Measurements from ENCODE around the gene RNF7. TPM values are rescaled to one million over a fixed set of nuclear protein-coding genes. Genes with fewer than 3 reads are reported as not detected.
A peak's percentile ranks its signal among the peaks of the same experiment; 100 is the strongest.

Gene RNF7
- total RNA-seq, 1 experiment from 2014 or later: 126 TPM

- H3K27ac ChIP-seq (ENCODE audit: insufficient read length, low read depth, low read length): no peak overlapping the region
- H3K56ac ChIP-seq (ENCODE audit: insufficient read length, low read depth, low read length): no peak overlapping the region
- H3K9me3 Mint-ChIP-seq: no peaks in the 10 kb centered on the region
- WGBS (ENCODE audit: extremely low coverage, insufficient read length, low lambda C conversion rate): no CpG with 5 or more reads among the region's 10 CpGs
- H3K14ac ChIP-seq (ENCODE audit: insufficient read depth, low read length): no peak overlapping the region
- TF ChIP-seq CTCF (conservative IDR thresholded peaks at IDR 0.05): no peak; the same call in 2 of the 3 replicates
- DNase-seq: no peak
- 0 out of 5 replicates have a peak overlapping the region, but pooled peaks of 1 of the 2 experiments have one; percentile 2 for H3K4me3 Mint-ChIP-seq
- H3T11ph ChIP-seq (ENCODE audit: low read length): no peak overlapping the region
- no peaks in the 10 kb centered on the region; the same call in 1 of the 2 replicates for H3K4me1 ChIP-seq (ENCODE audit: insufficient read depth, low read length)
- no peaks in the 10 kb centered on the region for H3K27me3 ChIP-seq (ENCODE audit: insufficient read depth, low read length)
- H3K4me2 ChIP-seq (ENCODE audit: insufficient read depth, insufficient read length, low read length): no peak overlapping the region
- peaks cover 22% of the 10 kb centered on the region for H3K79me2 ChIP-seq (ENCODE audit: insufficient read depth, low read length)
- H3K9me3 ChIP-seq (ENCODE audit: control insufficient read depth, low read depth, low read length): no peaks in the 10 kb centered on the region
- H3K79me1 ChIP-seq (ENCODE audit: insufficient read depth, low read depth, low read length, poor library complexity, severe bottlenecking): no peaks in the 10 kb centered on the region
- H4K5ac ChIP-seq (ENCODE audit: insufficient read length, low read depth, low read length): no peak overlapping the region
- H2BK15ac ChIP-seq (ENCODE audit: low read depth, low read length): no peak overlapping the region
- no peak overlapping the region for H2BK20ac ChIP-seq (ENCODE audit: low read depth, low read length, poor library complexity, severe bottlenecking)
- peaks cover 6% of the 10 kb centered on the region for H3K23me2 ChIP-seq (ENCODE audit: insufficient read length, low read depth, low read length, poor library complexity, severe bottlenecking)
- H3K27me3 Mint-ChIP-seq (ENCODE audit: low read depth): no peaks in the 10 kb centered on the region
- H2BK12ac ChIP-seq (ENCODE audit: insufficient read length, low read depth, low read length): no peak overlapping the region
- H2AFZ ChIP-seq (ENCODE audit: low read length): no peak overlapping the region
- H3K18ac ChIP-seq (ENCODE audit: insufficient read length, low read depth, low read length): no peak overlapping the region
- H3K4me1 Mint-ChIP-seq: peaks cover 15 to 22% of the 10 kb centered on the region in 2 experiments
- H3K9ac ChIP-seq (ENCODE audit: extremely low read depth, insufficient read length, low read length): no peak overlapping the region
- H3K36me3 Mint-ChIP-seq (ENCODE audit: insufficient read depth in 1 of 3, low read depth in 3 of 3): peaks cover 2 to 5% (median 5%) of the 10 kb centered on the region in 3 experiments; a peak in 5 of 7 replicates
- no peak overlapping the region for H4K8ac ChIP-seq (replicated peaks; ENCODE audit: insufficient read length, low read depth, low read length)
- H4K91ac ChIP-seq (ENCODE audit: insufficient read length, low read depth, low read length): no peak overlapping the region
- no peak overlapping the region for H3K27ac Mint-ChIP-seq
- H4K20me1 ChIP-seq (ENCODE audit: control insufficient read depth, insufficient read depth, insufficient read length): no peaks in the 10 kb centered on the region
- H2AK5ac ChIP-seq (ENCODE audit: insufficient read length, low read length): no peak overlapping the region
- no peak overlapping the region for H3K23ac ChIP-seq (ENCODE audit: insufficient read length, low read depth, low read length)
- no peak overlapping the region for H2BK120ac ChIP-seq (ENCODE audit: low read depth, low read length, poor library complexity, severe bottlenecking)
- H3K4ac ChIP-seq (ENCODE audit: low read depth, low read length): no peak overlapping the region
- H2BK5ac ChIP-seq (ENCODE audit: insufficient read length, low read length): no peak overlapping the region
These were observed 1.0 kb upstream of the RNF7 start for GRCh38 chr3:141737093-141737492.
